Thyroid gland (tissue), 4 donors: ENCODE data around the gene PGA4. TPM values are rescaled to one million over a fixed set of nuclear protein-coding genes. Genes with fewer than 3 reads are reported as not detected.
"Not testable (repeated sequence)": the region's sequence is repeated elsewhere in the genome, so short reads cannot be mapped to it uniquely, and the experiment has no call there.

ENCODE experiments used
- DNase-seq, 2 donors: peaks; one replicate each; pipeline ENCODE4 v3.0.0-alpha.2; 2019
- H3K27ac ChIP-seq, 3 donors: fragments of 200-600 bp; sonication (generic); 1 replicate in 2 of 3; 2 replicates in 1 of 3; pipeline ENCODE4 v1.5.1; 2016 to 2019; ENCODE audit warnings: mild to moderate bottlenecking in 1 of 3, moderate library complexity in 1 of 3
- H3K27me3 ChIP-seq: fragments of 200-600 bp; sonication (generic); one replicate; pipeline ENCODE4 v1.5.1; 2019
- H3K36me3 ChIP-seq, 2 donors: fragments of 200-600 bp; sonication (generic); one replicate each; pipeline ENCODE4 v1.5.1; 2016 to 2019
- H3K4me1 ChIP-seq, 2 donors: fragments of 200-600 bp; sonication (generic); one replicate each; pipeline ENCODE4 v1.5.1; 2017 to 2019
- H3K4me3 ChIP-seq, 3 donors: fragments of 200-600 bp; sonication (generic); replicated peaks in 1 of 3; 1 replicate in 2 of 3; 2 replicates in 1 of 3; pipeline ENCODE4 v1.5.1; 2016; ENCODE audit warnings: mild to moderate bottlenecking in 1 of 3
- H3K9me3 ChIP-seq: fragments of 200-600 bp; sonication (generic); one replicate; pipeline ENCODE4 v1.5.1; 2017
- CTCF ChIP-seq, 6 experiments: fragments of 200-600 bp in 3 of 6; fragments of 450-650 bp in 3 of 6; sonication (generic) in 3 of 6; IDR thresholded peaks; one replicate each; pipeline ENCODE4 v1.5.1; 2016 to 2019; ENCODE audit warnings: antibody characterized with exemption in 6 of 6, mild to moderate bottlenecking in 2 of 6, inconsistent platforms in 1 of 6, moderate library complexity in 1 of 6
- POLR2A ChIP-seq, 2 donors: fragments of 450-650 bp; IDR thresholded peaks; one replicate each; pipeline ENCODE4 v1.6.1; 2017; ENCODE audit warnings: antibody characterized with exemption in 2 of 2, mild to moderate bottlenecking in 2 of 2, moderate library complexity in 1 of 2
- WGBS, 2 donors: methylation state at CpG; one replicate each; pipeline ENCODE4 v1.1.5; 2017; 5-methylcytosine and 5-hydroxymethylcytosine counted together
- intact Hi-C: fragments of 100-400 bp; cut with DNase I; formaldehyde crosslinking; loops from one replicate; pipeline ENCODE4 v1.15.1; 2023
- total RNA-seq, 4 donors: library from RNA; depleted of rRNA; stranded (reverse); fragments of >200 nt; gene quantifications; one replicate each; pipeline ENCODE4 v1.2.3, GENCODE V29; 2016

PGA4 gene
- total RNA-seq, 4 donors from 2014 or later, result 4.6 to 8.1 TPM; not detected in 2

GRCh38 chr11:61194981-61195695 lies 27.0 kb upstream of the PGA4 start:
- H3K27me3 ChIP-seq, result no peaks in the 10 kb centered on the region
- TF ChIP-seq CTCF (IDR thresholded peaks at IDR 0.05) (no peak), POLR2A (IDR thresholded peaks at IDR 0.05) (no peak)
- intact Hi-C loops, result no loop called here
- H3K9me3 ChIP-seq, result no peaks in the 10 kb centered on the region
- peak overlapping the region; percentile 65 to 87 (median 71) for H3K27ac ChIP-seq
- WGBS, 2 donors, result 80% methylated on average over 6 to 7 of the region's 7 CpGs
- DNase-seq, result peak in 1 of 2 donors; percentile 6
- no peak overlapping the region for H3K4me3 ChIP-seq
- no peaks in the 10 kb centered on the region for H3K36me3 ChIP-seq
- peaks cover 23 to 32% of the 10 kb centered on the region in 2 donors for H3K4me1 ChIP-seq

GRCh38 chr11:61195719-61196118 lies 26.4 kb upstream of the PGA4 start:
- peak overlapping the region; percentile 65 to 87 (median 71) for H3K27ac ChIP-seq
- no peaks in the 10 kb centered on the region for H3K36me3 ChIP-seq
- H3K4me1 ChIP-seq, result peaks cover 23 to 32% of the 10 kb centered on the region in 2 donors
- H3K9me3 ChIP-seq, result no peaks in the 10 kb centered on the region
- H3K27me3 ChIP-seq, result no peaks in the 10 kb centered on the region
- intact Hi-C loops, result no loop called here
- no peak overlapping the region for H3K4me3 ChIP-seq
- WGBS, 2 donors, result 52 to 58% methylated on average over 7 of the region's 7 CpGs
- no peak for TF ChIP-seq POLR2A (IDR thresholded peaks at IDR 0.05)
- TF ChIP-seq CTCF (IDR thresholded peaks at IDR 0.05), result no peak
- DNase-seq, result peak; percentile 61 to 70

GRCh38 chr11:61198361-61198760 lies 23.8 kb upstream of the PGA4 start:
- peaks cover 19 to 23% of the 10 kb centered on the region in 2 donors for H3K4me1 ChIP-seq
- DNase-seq, result no peak
- no peaks in the 10 kb centered on the region for H3K36me3 ChIP-seq
- no peak overlapping the region for H3K27ac ChIP-seq
- TF ChIP-seq CTCF (IDR thresholded peaks at IDR 0.05) (no peak), POLR2A (IDR thresholded peaks at IDR 0.05) (no peak)
- WGBS, 2 donors, result 69 to 89% methylated on average over 6 of the region's 6 CpGs
- H3K9me3 ChIP-seq, result no peaks in the 10 kb centered on the region
- H3K27me3 ChIP-seq, result no peaks in the 10 kb centered on the region
- no peak overlapping the region for H3K4me3 ChIP-seq
- intact Hi-C loops, result no loop called here

- intact Hi-C loops, result no loop called here
- Histone ChIP-seq H3K9me3 (no peaks in the 10 kb centered on the region), H3K27ac (no peak overlapping the region), H3K36me3 (no peaks in the 10 kb centered on the region), H3K4me1 (peaks cover 12 to 17% of the 10 kb centered on the region in 2 donors), H3K4me3 (no peak overlapping the region), H3K27me3 (no peaks in the 10 kb centered on the region)
- no peak for TF ChIP-seq POLR2A (IDR thresholded peaks at IDR 0.05)
- no peak for TF ChIP-seq CTCF (IDR thresholded peaks at IDR 0.05)
- 85 to 89% methylated on average over 3 to 4 of the region's 4 CpGs for WGBS, 2 donors
- DNase-seq, result no peak
These were observed 23.1 kb upstream of the PGA4 start for GRCh38 chr11:61198948-61199523.

- intact Hi-C loops, result no loop called here
These were observed 20.7 kb upstream of the PGA4 start for GRCh38 chr11:61201476-61201875.

GRCh38 chr11:61202950-61203746 lies 19.0 kb upstream of the PGA4 start, which contains the start of gene PGA3:
TSS of gene PGA3 (plus strand) at chr11:61203515. CDS start at chr11:61203565, 50 bp downstream.
- H3K36me3 ChIP-seq, H3K4me3 ChIP-seq, intact Hi-C loops, DNase-seq, H3K4me1 ChIP-seq, H3K9me3 ChIP-seq, H3K27me3 ChIP-seq, H3K27ac ChIP-seq: not testable (repeated sequence)
- 76 to 78% methylated on average over 15 of the region's 18 CpGs for WGBS, 2 donors

More at GRCh38 chr11:61201476-61201875, 20.7 kb upstream of the PGA4 start:
- no peaks in the 10 kb centered on the region for H3K36me3 ChIP-seq
- no peaks in the 10 kb centered on the region for H3K4me1 ChIP-seq
- 88 to 92% methylated on average over 14 of the region's 14 CpGs for WGBS, 2 donors
- H3K27me3 ChIP-seq, result no peaks in the 10 kb centered on the region
- H3K27ac ChIP-seq, result no peak overlapping the region
- no peaks in the 10 kb centered on the region for H3K9me3 ChIP-seq
- no peak for DNase-seq
- no peak for TF ChIP-seq POLR2A (IDR thresholded peaks at IDR 0.05)
- TF ChIP-seq CTCF (IDR thresholded peaks at IDR 0.05), result no peak
- no peak overlapping the region for H3K4me3 ChIP-seq

GRCh38 chr11:61203873-61204272 lies 18.3 kb upstream of the PGA4 start:
- H3K36me3 ChIP-seq, H3K27ac ChIP-seq, DNase-seq, intact Hi-C loops, H3K9me3 ChIP-seq, H3K4me3 ChIP-seq, H3K4me1 ChIP-seq, H3K27me3 ChIP-seq: not testable (repeated sequence)
- WGBS, 2 donors, result no CpG with 5 or more reads among the region's 5 CpGs
